OCI-LY7 (cell line): ENCODE results near the gene CARS1.

ENCODE experiments used
- EZH2phosphoT487 ChIP-seq: fragments of 200-600 bp; sonication (generic); IDR thresholded peaks from 2 replicates; pipeline ENCODE4 v1.6.1; 2018; ENCODE audit warnings: low read depth, borderline replicate concordance, mild to moderate bottlenecking, mixed run types, antibody characterized with exemption, low read length, moderate library complexity, mixed read lengths
- TF ChIP-seq, protein P1 (sequence below): fragments of 200-600 bp; sonication (generic); conservative IDR thresholded peaks from 2 replicates; pipeline ENCODE4 v1.5.1; 2014; ENCODE audit warnings: mild to moderate bottlenecking, antibody characterized with exemption, low read length, moderate library complexity, mixed read lengths

DNA sequence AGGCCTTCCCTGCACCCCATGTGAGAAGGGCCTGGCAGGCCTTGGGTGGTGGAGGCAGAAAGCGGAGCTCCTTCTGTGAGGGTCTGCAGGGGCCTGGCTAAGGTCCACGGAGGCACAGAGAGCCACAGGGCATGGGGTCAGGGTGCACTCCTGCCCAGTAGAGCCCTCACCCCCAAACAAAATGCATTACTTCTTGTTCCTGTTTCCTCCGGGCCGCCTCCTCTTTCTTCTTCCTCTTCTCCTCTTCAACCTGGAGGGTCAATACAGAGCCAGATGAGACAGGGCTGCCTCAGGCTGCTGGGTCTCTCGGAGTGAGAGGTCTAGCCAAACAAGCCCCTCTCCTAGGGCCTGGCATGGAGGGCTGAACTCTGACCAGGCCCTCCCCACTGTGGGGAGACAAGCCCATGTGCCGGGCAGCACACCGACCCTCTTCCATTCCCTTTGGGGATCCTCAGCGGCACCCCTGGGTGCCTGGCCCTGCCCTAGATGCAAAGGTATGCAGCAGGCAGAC lies 54.8 kb downstream of the CARS1 start:
- TF ChIP-seq, protein P1, sequence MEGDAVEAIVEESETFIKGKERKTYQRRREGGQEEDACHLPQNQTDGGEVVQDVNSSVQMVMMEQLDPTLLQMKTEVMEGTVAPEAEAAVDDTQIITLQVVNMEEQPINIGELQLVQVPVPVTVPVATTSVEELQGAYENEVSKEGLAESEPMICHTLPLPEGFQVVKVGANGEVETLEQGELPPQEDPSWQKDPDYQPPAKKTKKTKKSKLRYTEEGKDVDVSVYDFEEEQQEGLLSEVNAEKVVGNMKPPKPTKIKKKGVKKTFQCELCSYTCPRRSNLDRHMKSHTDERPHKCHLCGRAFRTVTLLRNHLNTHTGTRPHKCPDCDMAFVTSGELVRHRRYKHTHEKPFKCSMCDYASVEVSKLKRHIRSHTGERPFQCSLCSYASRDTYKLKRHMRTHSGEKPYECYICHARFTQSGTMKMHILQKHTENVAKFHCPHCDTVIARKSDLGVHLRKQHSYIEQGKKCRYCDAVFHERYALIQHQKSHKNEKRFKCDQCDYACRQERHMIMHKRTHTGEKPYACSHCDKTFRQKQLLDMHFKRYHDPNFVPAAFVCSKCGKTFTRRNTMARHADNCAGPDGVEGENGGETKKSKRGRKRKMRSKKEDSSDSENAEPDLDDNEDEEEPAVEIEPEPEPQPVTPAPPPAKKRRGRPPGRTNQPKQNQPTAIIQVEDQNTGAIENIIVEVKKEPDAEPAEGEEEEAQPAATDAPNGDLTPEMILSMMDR: no peak
- TF ChIP-seq EZH2phosphoT487: no peak
